Activated T-helper 1 cell treated with anti-CD3 and anti-CD28 coated beads, Interleukin-12 subunit alpha, Interleukin-12 subunit beta, Interleukin-2, Interleukin-4 antibody, amounts not matched to agents 30 ng/mL and 10 ng/mL and 1 ng/mL, durations not matched to agents 14 hours and 24 hours and 36 hours (primary cell): ENCODE measurements around the gene ABCG4. TPM values are rescaled to one million over a fixed set of nuclear protein-coding genes. Genes with fewer than 3 reads are reported as not detected.
"Not testable (repeated sequence)": the region's sequence is repeated elsewhere in the genome, so short reads cannot be mapped to it uniquely, and the experiment has no call there.

Source experiments
- DNase-seq: peaks from one replicate; pipeline ENCODE4 v3.0.0; 2021; ENCODE audit warnings: low spot score
- H3K27ac Mint-ChIP-seq: one replicate; pipeline ENCODE4 v1.8.0; 2021; ENCODE audit warnings: mild to moderate bottlenecking, mixed read lengths
- H3K27me3 Mint-ChIP-seq: one replicate; pipeline ENCODE4 v1.8.0; 2022; ENCODE audit warnings: mild to moderate bottlenecking, moderate library complexity, mixed read lengths; ENCODE audit not compliant: insufficient read depth
- H3K36me3 Mint-ChIP-seq: one replicate; pipeline ENCODE4 v1.8.0; 2021; ENCODE audit warnings: low read depth, mixed read lengths
- H3K4me1 Mint-ChIP-seq: one replicate; pipeline ENCODE4 v1.8.0; 2021; ENCODE audit warnings: low read depth, mixed read lengths
- H3K4me3 Mint-ChIP-seq: one replicate; pipeline ENCODE4 v1.8.0; 2021; ENCODE audit warnings: mild to moderate bottlenecking, moderate library complexity, mixed read lengths
- H3K9me3 Mint-ChIP-seq: one replicate; pipeline ENCODE4 v1.8.0; 2021; ENCODE audit warnings: mixed read lengths
- intact Hi-C: fragments of 100-400 bp; cut with micrococcal nuclease; formaldehyde crosslinking; loops from one replicate; pipeline ENCODE4 v1.15.1; 2024
- total RNA-seq: library from RNA; stranded (reverse); gene quantifications from 2 replicates; pipeline ENCODE4 v1.2.3, GENCODE V29; 2022

ABCG4 gene
- total RNA-seq, 1 donor from 2014 or later: not detected

DNA sequence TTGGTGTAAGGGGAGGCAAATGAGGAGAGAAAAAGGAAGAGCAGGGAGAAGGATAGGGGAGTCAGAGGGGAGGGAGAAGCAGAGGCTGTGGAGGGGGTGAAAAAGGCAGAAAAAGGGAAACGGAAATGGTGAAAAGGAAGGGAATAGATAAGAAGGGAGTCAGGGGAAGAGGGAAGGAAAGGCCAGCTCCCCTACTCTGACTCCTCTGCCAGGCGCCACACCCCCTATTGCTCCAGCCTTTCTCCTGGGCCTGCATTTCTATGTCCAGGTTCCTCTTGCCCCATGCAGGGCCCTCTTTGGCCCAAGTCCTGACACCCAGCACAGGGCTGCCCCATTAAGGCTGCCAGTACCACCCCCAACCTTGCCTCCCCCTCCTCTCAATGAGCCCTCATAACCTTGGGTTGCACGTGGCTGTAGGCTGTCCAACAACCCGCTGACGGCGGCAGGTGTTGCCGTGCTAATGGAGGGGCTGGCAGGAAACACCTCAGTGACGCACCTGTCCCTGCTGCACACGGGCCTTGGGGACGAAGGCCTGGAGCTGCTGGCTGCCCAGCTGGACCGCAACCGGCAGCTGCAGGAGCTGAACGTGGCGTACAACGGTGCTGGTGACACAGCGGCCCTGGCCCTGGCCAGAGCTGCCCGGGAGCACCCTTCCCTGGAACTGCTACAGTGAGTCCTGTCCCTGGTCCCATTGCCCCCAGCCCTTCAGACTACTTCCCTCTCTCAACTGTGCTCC lies 33.0 kb downstream of the ABCG4 start:
- H3K4me1 Mint-ChIP-seq: peaks cover 15% of the 10 kb centered on the region
- intact Hi-C loops: no loop called here
- peaks cover 17% of the 10 kb centered on the region for H3K36me3 Mint-ChIP-seq
- no peak for DNase-seq
- no peak overlapping the region for H3K4me3 Mint-ChIP-seq
- peaks cover 5% of the 10 kb centered on the region for H3K27me3 Mint-ChIP-seq
- H3K9me3 Mint-ChIP-seq: no peaks in the 10 kb centered on the region
- no peak overlapping the region for H3K27ac Mint-ChIP-seq

DNA sequence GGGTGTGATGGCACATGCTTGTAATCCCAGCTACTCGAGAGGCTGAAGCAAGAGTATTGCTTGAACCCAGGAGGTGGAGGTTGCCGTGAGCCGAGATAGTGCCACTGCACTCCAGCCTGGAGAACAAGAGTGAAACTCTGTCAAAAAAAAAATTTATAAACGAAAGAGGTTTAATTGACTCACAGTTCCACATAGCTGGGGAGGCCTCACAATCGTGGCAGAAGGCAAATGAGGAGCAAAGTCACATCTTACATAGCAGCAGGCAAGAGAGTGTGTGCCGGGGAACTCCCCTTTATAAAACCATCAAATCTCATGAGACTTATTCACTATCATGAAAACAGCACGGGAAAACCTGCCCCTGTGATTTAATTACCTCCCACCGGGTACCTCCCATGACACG lies 35.5 kb downstream of the ABCG4 start:
- DNase-seq, H3K4me1 Mint-ChIP-seq, intact Hi-C loops, H3K27me3 Mint-ChIP-seq, H3K9me3 Mint-ChIP-seq, H3K27ac Mint-ChIP-seq, H3K4me3 Mint-ChIP-seq: not testable (repeated sequence)
- H3K36me3 Mint-ChIP-seq: peaks cover 13% of the 10 kb centered on the region

DNA sequence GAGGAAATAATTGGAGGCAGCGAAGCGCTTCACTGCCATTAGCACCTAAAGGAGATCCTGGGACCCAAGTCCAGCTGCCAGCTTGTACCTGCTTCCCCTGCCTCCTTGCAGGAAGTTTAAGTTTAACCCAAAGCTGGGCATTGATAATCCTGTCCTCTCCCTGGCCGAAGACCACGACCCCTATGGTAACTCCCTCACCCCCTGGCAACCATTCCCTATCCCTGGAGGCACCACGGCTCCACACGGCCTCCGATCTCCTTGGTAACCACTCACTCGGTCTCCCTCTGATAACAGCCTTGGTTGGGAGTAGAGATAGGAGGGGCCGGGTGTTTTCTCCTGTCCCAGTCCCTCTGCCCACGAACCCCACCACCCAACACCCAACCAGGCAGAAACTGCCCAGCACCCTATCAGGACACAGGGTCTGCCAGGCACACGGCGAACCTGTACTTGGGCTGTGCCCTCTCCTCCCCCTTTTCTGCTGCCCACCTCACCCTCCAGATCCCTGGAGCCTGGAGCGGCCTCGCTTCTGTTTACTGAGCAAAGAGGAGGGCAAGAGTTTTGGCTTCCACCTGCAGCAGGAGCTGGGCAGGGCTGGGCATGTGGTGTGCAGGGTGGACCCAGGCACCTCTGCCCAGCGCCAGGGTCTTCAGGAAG lies 37.3 kb downstream of the ABCG4 start:
- Mint-ChIP-seq H3K27me3 (peaks cover 9% of the 10 kb centered on the region), H3K27ac (no peak overlapping the region), H3K9me3 (no peaks in the 10 kb centered on the region), H3K36me3 (peaks cover 10% of the 10 kb centered on the region), H3K4me1 (no peaks in the 10 kb centered on the region), H3K4me3 (no peak overlapping the region)
- DNase-seq: no peak
- intact Hi-C loops: no loop called here

DNA sequence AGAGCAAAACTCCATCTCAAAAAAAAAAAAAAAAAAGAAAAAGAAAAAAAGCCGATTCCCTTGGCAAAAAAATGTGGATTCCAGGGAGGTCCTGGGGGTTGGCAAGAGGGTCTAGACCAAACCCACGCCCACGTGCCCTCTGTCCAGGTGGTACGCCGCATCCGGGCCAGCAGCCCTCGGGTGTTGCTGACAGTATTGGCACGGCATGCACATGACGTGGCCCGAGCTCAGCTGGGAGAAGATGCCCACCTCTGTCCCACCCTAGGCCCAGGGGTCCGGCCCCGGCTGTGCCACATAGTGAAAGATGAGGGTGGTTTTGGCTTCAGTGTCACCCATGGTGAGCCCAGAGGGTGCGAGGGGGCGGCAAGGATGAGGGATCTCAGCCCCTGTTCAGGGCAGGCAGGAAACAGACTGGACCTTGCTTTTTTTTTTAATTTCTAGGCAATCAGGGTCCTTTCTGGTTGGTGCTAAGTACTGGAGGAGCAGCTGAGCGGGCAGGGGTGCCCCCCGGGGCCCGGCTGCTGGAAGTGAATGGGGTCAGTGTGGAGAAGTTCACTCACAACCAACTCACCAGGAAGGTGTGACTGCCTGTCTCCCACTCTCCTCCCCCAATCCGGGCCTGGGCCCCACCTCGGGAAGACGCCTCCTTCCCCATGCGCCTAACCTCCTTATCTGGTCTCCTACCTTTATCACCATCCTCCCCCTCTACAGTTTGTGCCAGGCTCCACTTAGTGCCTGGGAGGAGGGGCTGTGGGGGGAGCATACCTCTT lies 38.5 kb downstream of the ABCG4 start:
- H3K9me3 Mint-ChIP-seq: no peaks in the 10 kb centered on the region
- H3K4me3 Mint-ChIP-seq: no peak overlapping the region
- no peaks in the 10 kb centered on the region for H3K4me1 Mint-ChIP-seq
- DNase-seq: no peak
- H3K27me3 Mint-ChIP-seq: peaks cover 9% of the 10 kb centered on the region
- H3K36me3 Mint-ChIP-seq: peaks cover 9% of the 10 kb centered on the region
- intact Hi-C loops: no loop called here
- no peak overlapping the region for H3K27ac Mint-ChIP-seq

DNA sequence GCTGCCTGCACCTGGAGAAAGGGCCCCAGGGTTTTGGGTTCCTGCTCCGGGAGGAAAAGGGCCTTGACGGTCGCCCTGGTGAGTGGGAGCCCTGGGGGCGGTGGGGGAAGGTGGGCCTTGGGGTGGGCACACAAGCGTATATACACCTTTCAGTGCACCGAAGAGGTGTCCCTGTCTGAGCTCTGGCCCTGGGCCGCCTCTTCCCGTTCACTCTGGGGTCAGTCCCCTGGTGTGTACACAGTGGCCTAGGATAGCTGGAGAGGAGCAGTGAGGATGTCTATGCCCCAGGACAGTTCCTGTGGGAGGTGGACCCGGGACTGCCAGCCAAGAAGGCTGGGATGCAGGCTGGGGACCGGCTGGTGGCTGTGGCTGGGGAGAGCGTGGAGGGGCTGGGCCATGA lies 39.2 kb downstream of the ABCG4 start:
- Mint-ChIP-seq H3K4me3 (no peak overlapping the region), H3K9me3 (no peaks in the 10 kb centered on the region), H3K36me3 (peaks cover 6% of the 10 kb centered on the region), H3K4me1 (no peaks in the 10 kb centered on the region), H3K27me3 (peaks cover 9% of the 10 kb centered on the region), H3K27ac (no peak overlapping the region)
- no peak for DNase-seq
- intact Hi-C loops: no loop called here

DNA sequence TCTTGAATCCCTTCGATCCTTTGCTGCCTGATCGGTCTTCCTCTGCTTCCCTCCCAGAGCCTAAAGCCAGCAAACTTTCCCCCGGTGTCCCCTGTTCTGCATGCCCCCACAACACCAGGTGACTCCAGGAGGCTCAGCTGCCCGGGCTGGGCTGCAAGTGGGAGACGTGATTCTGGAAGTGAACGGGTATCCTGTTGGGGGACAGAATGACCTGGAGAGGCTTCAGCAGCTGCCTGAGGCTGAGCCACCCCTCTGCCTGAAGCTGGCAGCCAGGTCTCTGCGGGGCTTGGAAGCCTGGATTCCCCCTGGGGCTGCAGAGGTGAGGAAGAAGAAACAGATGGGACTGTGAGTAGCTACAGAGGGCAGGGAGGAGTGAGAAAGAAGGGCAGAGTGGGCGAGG lies 40.0 kb downstream of the ABCG4 start:
- Mint-ChIP-seq H3K27ac (no peak overlapping the region), H3K9me3 (no peaks in the 10 kb centered on the region)
- intact Hi-C loops: no loop called here

DNA sequence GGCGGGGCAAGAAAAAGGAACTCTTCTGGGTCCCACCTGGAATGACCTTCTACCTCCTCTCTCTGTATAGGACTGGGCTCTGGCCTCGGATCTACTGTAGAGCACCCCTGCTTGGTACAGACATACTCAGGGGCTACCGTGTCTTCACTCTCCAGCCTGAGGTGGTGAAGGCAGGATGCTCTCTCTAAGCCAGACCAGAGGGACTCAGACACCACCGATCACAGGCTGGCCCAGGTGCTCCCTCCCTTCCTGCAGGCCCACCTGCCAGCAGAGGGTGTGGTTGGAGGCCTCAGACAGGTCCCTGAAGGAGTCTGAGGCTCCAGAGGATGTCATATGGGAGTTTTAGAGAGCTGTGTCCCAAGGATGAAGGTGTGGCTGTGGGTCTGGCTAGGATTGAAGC lies 40.5 kb downstream of the ABCG4 start:
- Mint-ChIP-seq H3K9me3 (no peaks in the 10 kb centered on the region), H3K4me3 (no peak overlapping the region), H3K27me3 (peaks cover 13% of the 10 kb centered on the region), H3K4me1 (no peaks in the 10 kb centered on the region), H3K27ac (no peak overlapping the region), H3K36me3 (peaks cover under 1% of the 10 kb centered on the region)
- DNase-seq: no peak
- intact Hi-C loops: no loop called here

More for the DNA sequence above, 40.0 kb downstream of the ABCG4 start:
- H3K27me3 Mint-ChIP-seq: peaks cover 11% of the 10 kb centered on the region
- peaks cover 3% of the 10 kb centered on the region for H3K36me3 Mint-ChIP-seq
- H3K4me1 Mint-ChIP-seq: no peaks in the 10 kb centered on the region
- no peak for DNase-seq
- H3K4me3 Mint-ChIP-seq: no peak overlapping the region

DNA sequence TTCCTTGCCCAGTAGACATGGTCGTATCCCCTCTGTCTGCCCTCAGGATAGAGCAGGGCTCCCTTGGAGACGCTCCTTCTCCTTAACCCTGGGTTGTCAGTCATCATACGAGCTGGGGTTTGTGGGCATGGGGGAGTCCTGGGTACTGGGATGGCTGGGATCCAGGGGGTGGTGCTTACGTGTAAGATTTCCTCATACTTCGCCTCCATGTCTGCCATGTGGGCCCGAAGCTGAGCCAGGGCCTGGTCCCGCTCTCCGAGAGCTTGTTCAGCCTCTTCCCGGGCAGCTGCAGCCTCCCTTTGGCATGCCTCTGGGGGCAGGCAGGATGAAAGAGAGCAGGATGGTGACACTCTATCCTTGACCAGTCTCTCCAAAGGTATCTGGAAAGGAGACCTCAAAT lies 41.7 kb downstream of the ABCG4 start:
- Mint-ChIP-seq H3K4me1 (no peaks in the 10 kb centered on the region), H3K27me3 (peaks cover 11% of the 10 kb centered on the region), H3K27ac (no peak overlapping the region), H3K9me3 (no peaks in the 10 kb centered on the region), H3K36me3 (no peaks in the 10 kb centered on the region), H3K4me3 (no peak overlapping the region)
- intact Hi-C loops: no loop called here
- DNase-seq: no peak

DNA sequence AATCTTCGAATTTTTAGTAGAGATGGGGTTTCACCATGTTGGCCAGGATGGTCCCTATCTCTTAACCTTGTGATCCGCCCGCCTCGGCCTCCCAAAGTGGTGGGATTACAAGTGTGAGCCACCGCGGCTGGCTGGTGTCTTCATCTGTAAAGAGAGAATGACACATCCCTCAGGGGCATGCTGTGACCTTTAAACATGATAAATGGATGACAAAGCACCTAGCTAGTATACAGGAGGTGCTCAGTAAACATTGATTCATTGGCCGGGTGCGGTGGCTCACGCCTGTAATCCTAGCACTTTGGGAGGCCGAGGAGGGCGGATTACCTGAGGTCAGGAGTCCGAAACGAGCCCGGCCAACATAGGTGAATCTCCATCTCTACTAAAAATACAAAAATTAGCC lies 42.4 kb downstream of the ABCG4 start:
- H3K4me3 Mint-ChIP-seq, H3K4me1 Mint-ChIP-seq, H3K9me3 Mint-ChIP-seq, intact Hi-C loops, H3K27me3 Mint-ChIP-seq, H3K27ac Mint-ChIP-seq, H3K36me3 Mint-ChIP-seq, DNase-seq: not testable (repeated sequence)

DNA sequence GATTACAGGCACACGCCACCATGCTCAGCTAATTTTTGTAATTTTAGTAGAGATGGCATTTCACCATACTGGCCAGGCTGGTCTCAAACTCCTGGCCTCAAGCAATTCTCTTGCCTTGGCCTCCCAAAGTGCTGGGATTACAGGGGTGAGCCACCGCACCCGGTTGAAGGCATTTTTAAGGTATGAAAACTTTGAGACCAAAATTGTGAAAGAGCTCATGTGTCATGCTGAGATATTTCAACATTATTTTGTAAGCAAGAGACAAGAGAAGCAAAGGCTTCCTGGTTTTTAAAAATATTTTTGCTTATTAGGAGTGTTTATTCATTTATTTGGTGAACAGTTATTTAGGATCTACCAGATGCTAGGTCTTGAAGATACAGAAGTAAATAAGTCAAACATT lies 43.3 kb downstream of the ABCG4 start:
- no peak for DNase-seq
- intact Hi-C loops: no loop called here
- Mint-ChIP-seq H3K27me3 (peaks cover 8% of the 10 kb centered on the region), H3K9me3 (no peaks in the 10 kb centered on the region), H3K36me3 (no peaks in the 10 kb centered on the region), H3K4me1 (peaks cover 6% of the 10 kb centered on the region), H3K4me3 (no peak overlapping the region), H3K27ac (no peak overlapping the region)

DNA sequence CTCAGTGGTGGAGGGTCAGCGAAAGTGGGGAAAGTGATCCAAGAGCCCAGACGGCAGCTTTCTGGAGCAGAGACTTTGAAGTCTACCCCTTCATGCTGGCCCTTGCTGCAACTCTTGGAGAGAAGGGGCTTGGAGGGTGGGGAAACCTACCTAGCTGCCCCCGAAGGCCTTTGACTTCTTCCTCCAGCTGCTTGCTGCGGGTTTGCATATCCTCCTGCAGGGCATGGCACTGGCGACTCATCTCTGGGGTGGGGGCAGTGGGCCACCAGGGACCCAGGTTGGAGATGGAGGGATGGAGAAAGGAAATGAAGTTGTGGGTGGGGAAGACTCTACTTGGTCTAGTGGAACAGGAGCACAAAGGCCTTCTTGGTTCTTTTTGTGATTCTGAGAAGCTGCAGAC lies 44.1 kb downstream of the ABCG4 start:
- H3K9me3 Mint-ChIP-seq: no peaks in the 10 kb centered on the region
- intact Hi-C loops: no loop called here
- DNase-seq: no peak
- peaks cover 9% of the 10 kb centered on the region for H3K4me1 Mint-ChIP-seq
- no peak overlapping the region for H3K27ac Mint-ChIP-seq
- H3K4me3 Mint-ChIP-seq: no peak overlapping the region
- no peaks in the 10 kb centered on the region for H3K36me3 Mint-ChIP-seq
- peaks cover 8% of the 10 kb centered on the region for H3K27me3 Mint-ChIP-seq

DNA sequence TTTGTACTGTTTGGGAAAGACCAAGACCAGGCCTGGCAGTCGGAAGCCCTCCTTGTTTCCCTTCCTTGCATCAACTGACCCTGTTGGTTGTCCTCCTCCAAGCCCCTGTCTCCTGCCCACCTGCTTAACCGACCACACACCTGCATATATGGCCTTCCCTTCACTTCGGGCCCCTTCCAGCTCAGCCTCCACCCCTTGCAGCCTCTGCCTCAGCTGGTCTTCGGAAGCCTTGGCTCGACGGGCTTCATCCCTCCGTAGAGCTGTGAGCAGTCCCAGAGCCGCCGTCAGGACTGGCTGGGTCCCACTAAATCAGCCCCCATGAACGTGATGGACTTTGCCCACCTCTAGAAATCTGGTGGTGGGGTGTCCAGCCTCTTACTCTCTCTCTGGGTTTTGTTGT lies 44.8 kb downstream of the ABCG4 start:
- Mint-ChIP-seq H3K4me1 (peaks cover 9% of the 10 kb centered on the region), H3K27ac (no peak overlapping the region), H3K4me3 (no peak overlapping the region), H3K36me3 (no peaks in the 10 kb centered on the region), H3K9me3 (no peaks in the 10 kb centered on the region), H3K27me3 (peaks cover 8% of the 10 kb centered on the region)
- no peak for DNase-seq
- intact Hi-C loops: no loop called here

DNA sequence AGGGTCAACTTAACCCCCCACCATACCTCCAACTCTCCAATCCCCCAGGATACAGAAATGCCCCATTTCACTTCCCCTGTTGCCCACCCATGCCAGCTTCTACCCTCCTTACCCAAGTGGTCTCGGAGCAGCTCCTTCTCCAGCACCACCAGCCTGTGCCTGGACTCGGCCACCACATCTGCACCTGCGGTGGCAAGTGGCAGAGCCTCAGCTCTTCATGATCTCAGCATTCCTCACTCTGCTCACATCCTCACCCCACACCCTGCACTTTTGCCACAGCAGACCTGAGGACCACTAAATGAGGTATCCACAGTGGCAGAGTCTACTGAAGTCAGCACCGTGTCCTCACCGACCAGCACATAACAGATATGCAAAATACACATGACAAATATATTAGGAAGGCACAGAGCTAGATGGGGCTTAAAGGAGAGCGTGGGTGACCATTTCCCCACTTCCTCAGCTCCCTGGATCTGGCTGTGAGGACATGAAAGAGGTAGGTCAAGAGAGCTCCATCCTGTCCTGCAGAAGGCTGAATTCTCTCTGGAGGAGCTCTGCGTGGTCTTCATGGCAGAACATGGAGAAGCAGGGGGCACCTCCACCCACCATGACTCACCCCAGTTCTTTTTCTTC lies 46.1 kb downstream of the ABCG4 start:
- no peak for DNase-seq
- H3K4me3 Mint-ChIP-seq: no peak overlapping the region
- no peaks in the 10 kb centered on the region for H3K36me3 Mint-ChIP-seq
- H3K27me3 Mint-ChIP-seq: peaks cover 6% of the 10 kb centered on the region
- H3K4me1 Mint-ChIP-seq: peaks cover 9% of the 10 kb centered on the region
- no peak overlapping the region for H3K27ac Mint-ChIP-seq
- no peaks in the 10 kb centered on the region for H3K9me3 Mint-ChIP-seq
- intact Hi-C loops: loop anchor here (5.0 kb wide), 1 partner anchor 288 kb away; no protein-coding TSS in a partner anchor
